Activated CD4-positive, alpha-beta T cell treated with anti-CD3 and anti-CD28 coated beads, Interleukin-2, amount 50 U/mL, for 16 hours (primary cell): Measurements from ENCODE around the gene TBC1D17.
A peak's percentile ranks its signal among the peaks of the same experiment; 100 is the strongest.

Experiments used
- DNase-seq: peaks from one replicate; pipeline ENCODE4 v3.0.0-alpha.2; 2020

The TBC1D17 gene

GRCh38 chr19:49877020-49877878, at the start of gene TBC1D17, which contains the start of gene AKT1S1:
Gene TBC1D17 (plus strand): TSS chr19:49877702. CDS start chr19:49877724, 22 bp downstream.
Gene AKT1S1 (minus strand): TSS chr19:49877355. CDS start chr19:49873295, 4,060 bp downstream.
- peak; percentile 99 for DNase-seq

- DNase-seq = no peak
Observed at GRCh38 chr19:49829200-49829599, 48.3 kb upstream of the TBC1D17 start.

GRCh38 chr19:49829721-49830120, 47.8 kb upstream of the TBC1D17 start:
- DNase-seq = no peak

GRCh38 chr19:49830766-49831165, 46.7 kb upstream of the TBC1D17 start:
- DNase-seq = no peak

- DNase-seq = no peak
Observed at GRCh38 chr19:49831592-49831991, 45.9 kb upstream of the TBC1D17 start.

GRCh38 chr19:49832556-49832955, 44.9 kb upstream of the TBC1D17 start:
- DNase-seq = no peak

- no peak for DNase-seq
Observed at GRCh38 chr19:49833599-49833998, 43.9 kb upstream of the TBC1D17 start.

GRCh38 chr19:49835562-49835961, 41.9 kb upstream of the TBC1D17 start:
- DNase-seq = no peak

GRCh38 chr19:49836176-49837008, 41.1 kb upstream of the TBC1D17 start:
- no peak for DNase-seq

GRCh38 chr19:49837009-49837310, 40.5 kb upstream of the TBC1D17 start:
- DNase-seq = no peak

- DNase-seq = no peak
Observed at GRCh38 chr19:49837425-49837824, 40.1 kb upstream of the TBC1D17 start.

GRCh38 chr19:49838885-49839588, 38.5 kb upstream of the TBC1D17 start:
- no peak for DNase-seq

GRCh38 chr19:49839713-49840112, 37.8 kb upstream of the TBC1D17 start:
- DNase-seq = no peak

- DNase-seq = no peak
Observed at GRCh38 chr19:49840321-49840720, 37.2 kb upstream of the TBC1D17 start.

GRCh38 chr19:49840736-49841249, 36.7 kb upstream of the TBC1D17 start:
- DNase-seq = no peak

- no peak for DNase-seq
Observed at GRCh38 chr19:49843265-49843664, 34.2 kb upstream of the TBC1D17 start.

- no peak for DNase-seq
Observed at GRCh38 chr19:49844138-49845095, 33.1 kb upstream of the TBC1D17 start.

- DNase-seq = no peak
Observed at GRCh38 chr19:49845414-49845813, 32.1 kb upstream of the TBC1D17 start.

GRCh38 chr19:49846408-49846807, 31.1 kb upstream of the TBC1D17 start:
- no peak for DNase-seq

- peak; percentile 62 for DNase-seq
Observed at GRCh38 chr19:49847731-49848696, 29.5 kb upstream of the TBC1D17 start.

GRCh38 chr19:49848938-49849337, 28.6 kb upstream of the TBC1D17 start:
- peak; percentile 44 for DNase-seq
